B cell (primary cell): ENCODE results near the gene MID1IP1. TPM values are rescaled to one million over a fixed set of nuclear protein-coding genes. Genes with fewer than 3 reads are reported as not detected.

Experiments used
- ATAC-seq: fragments of 200-7000 bp; cut with Tn5 transposase; one replicate; pipeline ENCODE4 v1.10.0; 2021; ENCODE audit warnings: low read depth, mild to moderate bottlenecking, moderate number of reproducible peaks, moderate library complexity
- CTCF ChIA-PET: fragments of 350-600 bp; sonication (Branson Sonifier 250); formaldehyde crosslinking; loops from one replicate; lab custom pipeline; 2021; ENCODE audit warnings: antibody characterized with exemption, inconsistent platforms; lab: Charles Lee
- POLR2A ChIA-PET: fragments of 350-600 bp; sonication (Branson Sonifier 250); formaldehyde crosslinking; loops from one replicate; lab custom pipeline; 2021; ENCODE audit warnings: antibody characterized with exemption; lab: Charles Lee
- DNase-seq: peaks from one replicate; pipeline ENCODE4 v3.0.0; 2013
- H2AFZ ChIP-seq: 2 replicates; pipeline ENCODE4 v1.6.1; 2012; ENCODE audit warnings: mild to moderate bottlenecking, low read depth, low read length; ENCODE audit not compliant: insufficient read depth, poor library complexity, severe bottlenecking
- H3K27ac ChIP-seq, 2 donors: 1 replicate in 1 of 2; 2 replicates in 1 of 2; pipeline ENCODE4 v1.5.1; 2012 to 2013; ENCODE audit warnings: low read length in 2 of 2, mild to moderate bottlenecking in 2 of 2, moderate library complexity in 1 of 2
- H3K27me3 ChIP-seq, 4 experiments: fragments of 200-600 bp in 1 of 4; sonication (generic) in 1 of 4; replicated peaks in 1 of 4; 1 replicate in 2 of 4; 2 replicates in 2 of 4; pipeline versions ENCODE4 v1.6.1 to v1.7.0; 2013 to 2016; ENCODE audit warnings: low read length in 3 of 4, mild to moderate bottlenecking in 2 of 4, mixed read lengths in 1 of 4, moderate library complexity in 1 of 4; ENCODE audit not compliant: insufficient read depth in 4 of 4, control insufficient read depth in 3 of 4; ENCODE audit errors: control extremely low read depth in 1 of 4
- H3K36me3 ChIP-seq, 2 experiments: replicated peaks in 1 of 2; 1 replicate in 1 of 2; 2 replicates in 1 of 2; pipeline versions ENCODE4 v1.6.1 to v1.7.1; 2013; ENCODE audit warnings: low read length in 1 of 2; ENCODE audit not compliant: insufficient read depth in 2 of 2, control insufficient read depth in 1 of 2; ENCODE audit errors: control extremely low read depth in 1 of 2, extremely low read depth in 1 of 2
- H3K4me1 ChIP-seq, 2 donors: fragments of 200-600 bp in 1 of 2; sonication (generic) in 1 of 2; 1 replicate in 1 of 2; 2 replicates in 1 of 2; pipeline versions ENCODE4 v1.5.1 to v1.6.1; 2013 to 2017; ENCODE audit warnings: low read length in 2 of 2; ENCODE audit not compliant: control insufficient read depth in 2 of 2, insufficient read depth in 2 of 2
- H3K4me2 ChIP-seq: replicated peaks from 2 replicates; pipeline ENCODE3; 2012; ENCODE audit warnings: mild to moderate bottlenecking, low read depth, low read length; ENCODE audit not compliant: poor library complexity, severe bottlenecking
- H3K4me3 ChIP-seq, 5 experiments: fragments of 200-600 bp in 1 of 5; sonication (generic) in 1 of 5; 1 replicate in 3 of 5; 2 replicates in 2 of 5; pipeline versions ENCODE4 v1.5.1 to v1.7.0; 2011 to 2016; ENCODE audit warnings: low read length in 4 of 5, mild to moderate bottlenecking in 4 of 5, low read depth in 2 of 5, control low read depth in 1 of 5, moderate library complexity in 1 of 5; ENCODE audit not compliant: insufficient read depth in 1 of 5; ENCODE audit errors: control extremely low read depth in 1 of 5, extremely low read depth in 1 of 5
- H3K79me2 ChIP-seq: fragments of 200-600 bp; sonication (generic); one replicate; pipeline ENCODE4 v1.6.0; 2016; ENCODE audit warnings: low read length; ENCODE audit not compliant: control insufficient read depth, insufficient read depth
- H3K9ac ChIP-seq: fragments of 200-600 bp; sonication (generic); 2 replicates; pipeline ENCODE4 v1.6.1; 2017; ENCODE audit warnings: mild to moderate bottlenecking, low read length, moderate library complexity
- H3K9me3 ChIP-seq, 3 donors: one replicate each; pipeline versions ENCODE4 v1.6.1 to v1.7.1; 2013; ENCODE audit warnings: low read length in 2 of 3; ENCODE audit not compliant: control insufficient read depth in 2 of 3, insufficient read depth in 1 of 3; ENCODE audit errors: control extremely low read depth in 1 of 3
- H4K20me1 ChIP-seq: 2 replicates; pipeline ENCODE4 v1.6.0; 2012; ENCODE audit warnings: mild to moderate bottlenecking, low read length; ENCODE audit not compliant: insufficient read depth, control insufficient read depth, poor library complexity, severe bottlenecking
- H3K27ac Mint-ChIP-seq: one replicate; pipeline ENCODE4 v1.8.0; 2021; ENCODE audit warnings: mixed read lengths
- H3K27me3 Mint-ChIP-seq: one replicate; pipeline ENCODE4 v1.8.0; 2021; ENCODE audit warnings: mixed read lengths
- H3K4me1 Mint-ChIP-seq: one replicate; pipeline ENCODE4 v1.8.0; 2021; ENCODE audit warnings: mixed read lengths
- H3K4me3 Mint-ChIP-seq: one replicate; pipeline ENCODE4 v1.8.0; 2021; ENCODE audit warnings: mixed read lengths
- H3K9me3 Mint-ChIP-seq: one replicate; pipeline ENCODE4 v1.8.0; 2022; ENCODE audit warnings: mixed read lengths; ENCODE audit not compliant: insufficient read depth
- CTCF ChIP-seq: fragments of 200-600 bp; IDR thresholded peaks from one replicate; pipeline ENCODE4 v1.8.0; 2022; ENCODE audit warnings: antibody characterized with exemption, mild to moderate bottlenecking
- EZH2 ChIP-seq: IDR thresholded peaks from 2 replicates; pipeline ENCODE4 v1.6.1; 2012; ENCODE audit warnings: borderline replicate concordance, low read depth, mild to moderate bottlenecking, moderate library complexity, low read length; ENCODE audit not compliant: insufficient read depth, poor library complexity, severe bottlenecking
- WGBS: methylation state at CpG from one replicate; pipeline ENCODE4 v1.1.5; 2013; ENCODE audit warnings: missing lambda C conversion rate; ENCODE audit not compliant: insufficient coverage; 5-methylcytosine and 5-hydroxymethylcytosine counted together
- intact Hi-C: fragments of 100-400 bp; cut with micrococcal nuclease; formaldehyde crosslinking; loops from one replicate; pipeline ENCODE4 v1.10.0; 2022
- polyA plus RNA-seq: library from polyadenylated mRNA; depleted of rRNA; stranded (reverse); fragments of >200 nt; gene quantifications from 2 replicates; pipeline ENCODE4 v1.2.3, GENCODE V29; 2012
- total RNA-seq, 2 donors: library from RNA; stranded (reverse); fragments of 120-200 nt in 1 of 2; gene quantifications; 1 replicate in 1 of 2; 2 replicates in 1 of 2; pipeline versions ENCODE4 v1.2.3 to v1.2.4, GENCODE V29; 2013 to 2022

MID1IP1 gene
- total and polyA plus RNA-seq, 2 donors (not counting 1 experiment from before 2014, with no cell fraction given), result 28.2 to 46.2 TPM

DNA sequence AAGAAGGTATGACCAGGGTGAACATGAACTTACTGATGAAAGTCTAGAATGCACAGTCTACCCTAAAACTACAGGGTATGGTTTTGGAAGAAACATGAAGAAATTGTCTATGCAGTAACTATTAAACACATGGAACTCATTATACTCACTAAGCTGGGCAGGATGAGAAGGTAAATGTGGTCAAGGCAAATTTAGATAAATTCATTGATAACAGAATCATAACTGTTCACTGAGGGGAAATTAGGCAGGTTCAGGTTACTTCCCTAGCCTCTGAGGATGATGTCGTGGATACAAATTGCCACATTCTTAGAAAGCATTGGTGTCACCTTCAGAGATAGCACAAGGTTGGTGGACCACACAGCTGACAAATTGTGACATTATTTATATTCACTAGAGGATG is 40.4 kb upstream of the MID1IP1 start:
- Mint-ChIP-seq H3K4me1 (no peaks in the 10 kb centered on the region), H3K4me3 (no peak overlapping the region), H3K27ac (no peak overlapping the region), H3K9me3 (no peaks in the 10 kb centered on the region), H3K27me3 (peaks cover 12% of the 10 kb centered on the region)
- Histone ChIP-seq H4K20me1 (no peaks in the 10 kb centered on the region), H3K27ac (no peak overlapping the region), H3K9ac (no peak overlapping the region), H3K27me3 (no peaks in the 10 kb centered on the region), H3K9me3 (no peaks in the 10 kb centered on the region), H2AFZ (no peak overlapping the region), H3K4me1 (no peaks in the 10 kb centered on the region), H3K79me2 (no peaks in the 10 kb centered on the region), H3K36me3 (no peaks in the 10 kb centered on the region), H3K4me2 (no peak overlapping the region), H3K4me3 (no peak overlapping the region)
- POLR2A ChIA-PET, result no interaction called here
- TF ChIP-seq CTCF (no peak), EZH2 (no peak)
- CTCF ChIA-PET, result no interaction called here
- DNase-seq (no peak), ATAC-seq (no peak)
- no CpG with 5 or more reads among the region's 1 CpG for WGBS
- intact Hi-C loops, result no loop called here

DNA sequence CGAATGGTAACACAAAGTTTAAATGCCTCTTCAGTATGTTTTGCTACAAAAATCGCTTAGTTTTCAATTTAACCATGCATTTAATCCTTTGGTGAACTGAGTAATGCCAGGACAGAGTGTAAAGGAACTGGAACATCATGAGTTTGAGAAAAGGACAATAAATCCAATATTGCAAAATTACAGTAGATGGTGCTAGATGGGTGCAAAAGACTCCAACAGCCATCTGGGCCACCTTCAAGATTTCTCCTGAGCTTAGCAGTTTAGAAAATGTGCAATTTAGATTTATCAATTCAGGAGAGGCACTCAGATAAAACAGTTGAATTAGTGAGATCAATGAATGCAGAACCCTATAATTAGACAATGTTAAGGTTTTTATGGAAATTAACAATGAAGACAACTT is 33.2 kb upstream of the MID1IP1 start:
- H3K4me1 ChIP-seq, result no peaks in the 10 kb centered on the region
- no peaks in the 10 kb centered on the region for H3K36me3 ChIP-seq
- H3K9ac ChIP-seq, result no peak overlapping the region
- intact Hi-C loops, result loop anchor here (1.0 to 2.0 kb wide), 3 partner anchors 217 to 475 kb away; no protein-coding TSS in a partner anchor
- H3K4me2 ChIP-seq, result no peak overlapping the region
- ATAC-seq (no peak), DNase-seq (peak; percentile 28)
- Mint-ChIP-seq H3K4me3 (no peak overlapping the region), H3K27ac (no peak overlapping the region), H3K27me3 (peaks cover 4% of the 10 kb centered on the region), H3K9me3 (no peaks in the 10 kb centered on the region), H3K4me1 (no peaks in the 10 kb centered on the region)
- CTCF ChIA-PET, result interaction anchor here (0.6 to 2.1 kb wide), 12 partner anchors 8 to 1045 kb away, joined by 3 to 22 read pairs (median 4); no protein-coding TSS in a partner anchor
- WGBS, result no CpG with 5 or more reads among the region's 2 CpGs
- H3K4me3 ChIP-seq, result no peak overlapping the region
- POLR2A ChIA-PET, result no interaction called here
- no peak overlapping the region for H3K27ac ChIP-seq
- H3K27me3 ChIP-seq, result no peaks in the 10 kb centered on the region
- TF ChIP-seq EZH2 (no peak), CTCF (peak; percentile 53)
- no peaks in the 10 kb centered on the region for H3K9me3 ChIP-seq
- no peak overlapping the region for H2AFZ ChIP-seq
- no peaks in the 10 kb centered on the region for H3K79me2 ChIP-seq
- H4K20me1 ChIP-seq, result no peaks in the 10 kb centered on the region
